Vagina (tissue), 2 donors: Measurements from ENCODE around the gene SLITRK4.

Experiments
- POLR2A ChIP-seq, 2 donors: fragments of 450-650 bp; IDR thresholded peaks; one replicate each; pipeline ENCODE4 v1.6.1; 2017; ENCODE audit warnings: antibody characterized with exemption in 2 of 2, mild to moderate bottlenecking in 2 of 2, moderate library complexity in 2 of 2
- TF ChIP-seq, protein P1 (sequence below), 3 experiments: fragments of 450-650 bp in 2 of 3; fragments of 200-600 bp in 1 of 3; sonication (generic) in 1 of 3; IDR thresholded peaks; one replicate each; pipeline ENCODE4 v1.5.1; 2017 to 2019; ENCODE audit warnings: antibody characterized with exemption in 3 of 3, mild to moderate bottlenecking in 2 of 3, moderate library complexity in 2 of 3

DNA sequence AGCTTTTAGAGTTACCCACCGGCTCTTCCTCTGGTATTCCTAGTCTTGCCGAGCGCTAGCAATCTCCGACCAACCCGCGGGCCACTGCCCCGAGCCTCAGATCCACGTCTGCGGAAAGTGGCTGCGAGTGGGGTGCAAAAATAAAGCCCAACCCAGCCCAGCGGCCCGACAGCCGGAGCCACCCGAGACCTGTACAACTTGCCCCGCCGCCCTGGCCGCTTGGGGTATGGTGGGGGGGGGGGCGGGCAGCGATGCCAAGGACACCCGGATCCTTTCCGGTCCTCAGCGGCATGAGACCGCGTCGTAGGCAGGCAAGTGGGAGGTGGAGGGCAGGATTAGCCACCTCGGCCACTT is 1.6 kb downstream of the SLITRK4 start:
- TF ChIP-seq, protein P1, sequence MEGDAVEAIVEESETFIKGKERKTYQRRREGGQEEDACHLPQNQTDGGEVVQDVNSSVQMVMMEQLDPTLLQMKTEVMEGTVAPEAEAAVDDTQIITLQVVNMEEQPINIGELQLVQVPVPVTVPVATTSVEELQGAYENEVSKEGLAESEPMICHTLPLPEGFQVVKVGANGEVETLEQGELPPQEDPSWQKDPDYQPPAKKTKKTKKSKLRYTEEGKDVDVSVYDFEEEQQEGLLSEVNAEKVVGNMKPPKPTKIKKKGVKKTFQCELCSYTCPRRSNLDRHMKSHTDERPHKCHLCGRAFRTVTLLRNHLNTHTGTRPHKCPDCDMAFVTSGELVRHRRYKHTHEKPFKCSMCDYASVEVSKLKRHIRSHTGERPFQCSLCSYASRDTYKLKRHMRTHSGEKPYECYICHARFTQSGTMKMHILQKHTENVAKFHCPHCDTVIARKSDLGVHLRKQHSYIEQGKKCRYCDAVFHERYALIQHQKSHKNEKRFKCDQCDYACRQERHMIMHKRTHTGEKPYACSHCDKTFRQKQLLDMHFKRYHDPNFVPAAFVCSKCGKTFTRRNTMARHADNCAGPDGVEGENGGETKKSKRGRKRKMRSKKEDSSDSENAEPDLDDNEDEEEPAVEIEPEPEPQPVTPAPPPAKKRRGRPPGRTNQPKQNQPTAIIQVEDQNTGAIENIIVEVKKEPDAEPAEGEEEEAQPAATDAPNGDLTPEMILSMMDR (IDR thresholded peaks at IDR 0.05) = no peak
- TF ChIP-seq POLR2A (IDR thresholded peaks at IDR 0.05) = no peak
